Keratinocyte (primary cell): ENCODE data around the gene ERCC3. TPM values are rescaled to one million over a fixed set of nuclear protein-coding genes. Genes with fewer than 3 reads are reported as not detected.

Experiments used
- DNase-seq: peaks from one replicate; pipeline ENCODE4 v3.0.0-alpha.2; 2011; ENCODE audit warnings: low read depth, missing footprints, low spot score
- FAIRE-seq: peaks from 2 replicates; lab custom pipeline; 2011; peaks lifted over from hg19 to GRCh38; lab: Jason Lieb, UNC
- H2AFZ ChIP-seq: 2 replicates; pipeline ENCODE4 v1.6.0; 2012; ENCODE audit warnings: low read length, control low read depth, inconsistent platforms; ENCODE audit not compliant: control insufficient read depth
- H3K27ac ChIP-seq: 2 replicates; pipeline ENCODE4 v1.5.1; 2011; ENCODE audit warnings: low read length; ENCODE audit not compliant: control insufficient read depth, insufficient read depth
- H3K27me3 ChIP-seq: 3 replicates; pipeline ENCODE4 v1.6.0; 2011; ENCODE audit warnings: low read length; ENCODE audit not compliant: control insufficient read depth, insufficient read depth; ENCODE audit errors: extremely low read depth
- H3K36me3 ChIP-seq, 2 experiments: 2 replicates in 1 of 2; 3 replicates in 1 of 2; pipeline ENCODE4 v1.5.1; 2011; ENCODE audit warnings: low read length in 2 of 2, mild to moderate bottlenecking in 1 of 2; ENCODE audit not compliant: control insufficient read depth in 2 of 2, insufficient read depth in 2 of 2; ENCODE audit errors: extremely low read depth in 1 of 2
- H3K4me1 ChIP-seq: 3 replicates; pipeline ENCODE4 v1.5.1; 2011; ENCODE audit warnings: low read length; ENCODE audit not compliant: control insufficient read depth, insufficient read depth; ENCODE audit errors: extremely low read depth
- H3K4me2 ChIP-seq: 3 replicates; pipeline ENCODE4 v1.6.0; 2011; ENCODE audit warnings: low read depth, low read length; ENCODE audit not compliant: control insufficient read depth, insufficient read depth; ENCODE audit errors: extremely low read depth
- H3K4me3 ChIP-seq, 3 experiments: fragments of 200-600 bp in 1 of 3; sonication (generic) in 1 of 3; 2 replicates in 2 of 3; 3 replicates in 1 of 3; pipeline ENCODE4 v1.5.1; 2011 to 2016; ENCODE audit warnings: low read length in 3 of 3, mild to moderate bottlenecking in 3 of 3, control low read depth in 2 of 3, inconsistent platforms in 1 of 3, low read depth in 1 of 3, mixed read lengths in 1 of 3, mixed run types in 1 of 3, moderate library complexity in 1 of 3; ENCODE audit not compliant: control insufficient read depth in 2 of 3, insufficient read depth in 2 of 3; ENCODE audit errors: extremely low read depth in 1 of 3
- H3K79me2 ChIP-seq: 2 replicates; pipeline ENCODE4 v1.6.0; 2012; ENCODE audit warnings: low read length; ENCODE audit not compliant: control insufficient read depth, insufficient read depth
- H3K9ac ChIP-seq: 3 replicates; pipeline ENCODE4 v1.6.0; 2011; ENCODE audit warnings: low read length; ENCODE audit not compliant: control insufficient read depth, insufficient read depth; ENCODE audit errors: extremely low read depth
- H3K9me1 ChIP-seq: 3 replicates; pipeline ENCODE4 v1.6.0; 2011; ENCODE audit warnings: low read length; ENCODE audit not compliant: control insufficient read depth, insufficient read depth; ENCODE audit errors: extremely low read depth
- H3K9me3 ChIP-seq: 2 replicates; pipeline ENCODE4 v1.5.1; 2012; ENCODE audit warnings: low read depth, low read length; ENCODE audit not compliant: control insufficient read depth
- H4K20me1 ChIP-seq: 3 replicates; pipeline ENCODE4 v1.6.0; 2011; ENCODE audit warnings: low read length; ENCODE audit not compliant: control insufficient read depth, insufficient read depth; ENCODE audit errors: extremely low read depth
- CTCF ChIP-seq, 3 experiments: IDR thresholded peaks in 1 of 3; conservative IDR thresholded peaks in 1 of 3; optimal IDR thresholded peaks in 1 of 3; 2 replicates in 2 of 3; 3 replicates in 1 of 3; pipeline versions ENCODE3 to v1.5.1; 2011; ENCODE audit warnings: low read length in 3 of 3, mild to moderate bottlenecking in 3 of 3, moderate library complexity in 2 of 3, control low read depth in 1 of 3, inconsistent platforms in 1 of 3; ENCODE audit not compliant: insufficient read depth in 2 of 3; ENCODE audit errors: extremely low read depth in 1 of 3
- EZH2 ChIP-seq: IDR thresholded peaks from one replicate; pipeline ENCODE4 v1.6.1; 2012; ENCODE audit warnings: inconsistent platforms, mild to moderate bottlenecking, low read length, moderate library complexity
- dilution Hi-C: fragments of 300-500 bp; cut with MboI; formaldehyde crosslinking; loops from one replicate; pipeline ENCODE4 v1.7.0; 2020; ENCODE audit warnings: low sequenced_read_pairs; ENCODE audit not compliant: extremely low pct_ligation_motif_present
- polyA plus RNA-seq, 5 experiments: library from polyadenylated mRNA; depleted of rRNA in 3 of 5; stranded (reverse) in 3 of 5; stranded (forward) in 1 of 5; unstranded in 1 of 5; fragments of >200 nt; gene quantifications; 1 replicate in 1 of 5; 2 replicates in 3 of 5; 3 replicates in 1 of 5; pipeline versions ENCODE4 v1.2.1 to v1.2.3, GENCODE V29; 2011 to 2012; ENCODE audit warnings: missing spikeins in 2 of 5, low read depth in 1 of 5, low replicate concordance in 1 of 5

The ERCC3 gene
- polyA plus RNA-seq, 1 donor (not counting 4 experiments of a cell fraction or from before 2014, with no cell fraction given), result 40.6 TPM

GRCh38 chr2:127280693-127281092, 13.3 kb downstream of the ERCC3 start:
- Histone ChIP-seq H3K9me1 (no peaks in the 10 kb centered on the region), H3K4me3 (no peak overlapping the region), H3K9me3 (no peaks in the 10 kb centered on the region), H2AFZ (no peak overlapping the region), H3K4me1 (no peaks in the 10 kb centered on the region), H4K20me1 (no peaks in the 10 kb centered on the region), H3K27ac (no peak overlapping the region), H3K36me3 (peaks cover 23 to 33% of the 10 kb centered on the region in 2 experiments), H3K79me2 (peaks cover 13% of the 10 kb centered on the region), H3K27me3 (no peaks in the 10 kb centered on the region), H3K4me2 (no peak overlapping the region), H3K9ac (no peak overlapping the region)
- TF ChIP-seq EZH2 (no peak), CTCF (optimal IDR thresholded peaks at IDR 0.05 in 1 of 3, IDR thresholded peaks at IDR 0.05 in 1 of 3, conservative IDR thresholded peaks at IDR 0.05 in 1 of 3; ENCODE audit: extremely low read depth in 1 of 3, insufficient read depth in 2 of 3, low read length in 3 of 3) (no peak)
- FAIRE-seq (no peak), DNase-seq (no peak)
- dilution Hi-C loops, result no loop called here

- DNase-seq (no peak), FAIRE-seq (no peak)
- H3K9me1 ChIP-seq, result no peaks in the 10 kb centered on the region
- no peaks in the 10 kb centered on the region for H3K4me1 ChIP-seq
- no peak overlapping the region for H3K27ac ChIP-seq
- H3K9me3 ChIP-seq, result no peaks in the 10 kb centered on the region
- peaks cover 13% of the 10 kb centered on the region for H3K79me2 ChIP-seq
- dilution Hi-C loops, result no loop called here
- no peaks in the 10 kb centered on the region for H4K20me1 ChIP-seq
- H3K36me3 ChIP-seq, result peaks cover 25 to 36% of the 10 kb centered on the region in 2 experiments
- no peak overlapping the region for H3K9ac ChIP-seq
- H3K4me2 ChIP-seq, result no peak overlapping the region
- H3K4me3 ChIP-seq, result no peak overlapping the region
- H3K27me3 ChIP-seq, result no peaks in the 10 kb centered on the region
- no peak for TF ChIP-seq EZH2
- no peak for TF ChIP-seq CTCF (optimal IDR thresholded peaks at IDR 0.05 in 1 of 3, IDR thresholded peaks at IDR 0.05 in 1 of 3, conservative IDR thresholded peaks at IDR 0.05 in 1 of 3; ENCODE audit: extremely low read depth in 1 of 3, insufficient read depth in 2 of 3, low read length in 3 of 3)
- H2AFZ ChIP-seq, result no peak overlapping the region
Measured at GRCh38 chr2:127279781-127280180, 14.2 kb downstream of the ERCC3 start.
